Stimulated activated CD4-positive, alpha-beta T cell treated with anti-CD3 and anti-CD28 coated beads, Interleukin-1b, Interleukin-23, amount 100 ng/mL, for 1 hour (primary cell): ENCODE results near the gene DTX1.

Source experiments
- DNase-seq, 2 donors: peaks; one replicate each; pipeline ENCODE4 v3.0.0-alpha.2; 2020; ENCODE audit warnings: low read depth in 2 of 2

DTX1 gene

DNA sequence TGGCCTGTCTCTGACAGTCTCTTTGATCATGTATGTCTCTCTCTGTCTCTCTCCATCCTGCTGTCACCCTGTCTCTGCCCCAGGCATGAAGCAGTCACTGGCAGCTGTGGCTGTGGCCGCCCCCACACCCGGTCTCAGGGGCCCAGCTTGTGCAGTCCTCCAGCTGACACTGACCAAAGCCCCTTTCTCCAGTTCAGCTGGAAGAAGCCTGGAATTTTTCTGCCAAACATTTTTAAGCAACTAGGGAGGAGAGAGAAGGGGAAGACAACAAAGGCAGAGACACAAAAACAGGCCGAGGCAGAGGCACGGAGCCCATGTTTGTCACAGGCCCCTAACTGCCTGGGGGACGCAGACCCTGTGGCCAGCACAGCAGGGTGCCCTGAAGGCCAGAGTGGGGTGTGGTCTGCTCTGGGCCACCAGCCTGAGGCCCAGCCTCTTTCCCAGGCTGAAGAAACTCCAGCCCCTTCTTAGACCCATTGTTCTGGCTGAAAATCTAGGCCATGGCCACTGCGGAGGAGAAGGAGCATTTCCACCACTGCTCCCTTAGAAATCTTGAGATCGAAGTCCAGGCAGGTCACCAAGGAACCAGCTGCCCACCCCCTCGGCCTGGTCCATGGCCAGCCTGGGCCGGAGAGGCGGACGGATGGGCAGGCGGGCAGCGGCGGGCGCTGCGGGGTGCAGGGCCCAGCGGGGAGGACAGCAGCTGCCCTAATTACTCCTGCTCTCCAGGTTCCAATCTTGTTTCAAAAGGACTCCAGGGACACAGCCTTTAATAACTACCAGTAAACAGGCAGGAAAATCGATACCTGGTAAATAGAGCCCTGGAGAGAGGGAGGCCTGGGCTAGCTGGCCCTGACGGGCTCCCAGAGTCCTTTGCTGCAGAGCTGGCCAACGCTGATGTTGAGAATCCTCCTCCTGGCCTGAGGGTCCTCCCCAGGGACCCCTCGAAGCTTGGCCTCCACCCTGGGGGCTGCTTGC, 14.9 kb downstream of the DTX1 start:
- no peak for DNase-seq

DNA sequence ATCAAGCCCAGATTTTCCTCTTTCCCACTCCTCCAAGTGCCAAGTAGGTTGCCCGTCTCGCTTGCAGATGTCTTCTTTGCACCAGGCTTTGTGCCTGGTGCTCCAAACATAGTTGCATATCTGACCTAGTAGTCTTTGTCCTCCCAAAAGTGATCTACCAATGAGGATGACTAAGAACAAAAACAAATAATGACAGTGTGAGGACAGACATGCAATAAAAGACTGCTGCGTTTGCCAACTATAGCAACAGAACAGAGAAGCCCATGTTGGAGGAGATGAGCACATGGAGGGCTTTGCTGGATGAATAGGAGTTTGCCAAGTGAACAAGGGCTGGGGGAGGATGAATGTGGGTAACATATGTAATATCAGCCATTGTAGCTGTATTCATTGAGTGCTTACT, 15.6 kb downstream of the DTX1 start:
- no peak for DNase-seq

DNA sequence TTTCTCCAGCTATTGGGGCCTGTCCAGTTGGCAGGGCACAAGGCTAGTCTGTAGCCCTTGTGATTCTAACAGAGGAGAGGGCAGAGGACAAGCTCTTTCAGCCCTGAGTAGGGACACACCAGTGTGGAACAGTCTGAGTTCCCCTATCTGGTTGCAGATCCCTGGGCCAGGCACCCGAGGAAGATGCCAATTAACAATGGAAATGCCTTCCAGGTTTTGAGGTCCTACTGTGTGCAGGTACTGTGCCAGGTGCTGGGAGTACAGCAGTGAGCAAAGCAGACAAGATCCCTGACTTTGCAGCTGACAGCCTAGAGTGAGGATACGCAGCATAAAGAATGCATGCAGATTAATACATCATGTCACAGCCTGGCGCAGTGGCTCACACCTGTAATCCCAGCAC, 17.1 kb downstream of the DTX1 start:
- DNase-seq: no peak

DNA sequence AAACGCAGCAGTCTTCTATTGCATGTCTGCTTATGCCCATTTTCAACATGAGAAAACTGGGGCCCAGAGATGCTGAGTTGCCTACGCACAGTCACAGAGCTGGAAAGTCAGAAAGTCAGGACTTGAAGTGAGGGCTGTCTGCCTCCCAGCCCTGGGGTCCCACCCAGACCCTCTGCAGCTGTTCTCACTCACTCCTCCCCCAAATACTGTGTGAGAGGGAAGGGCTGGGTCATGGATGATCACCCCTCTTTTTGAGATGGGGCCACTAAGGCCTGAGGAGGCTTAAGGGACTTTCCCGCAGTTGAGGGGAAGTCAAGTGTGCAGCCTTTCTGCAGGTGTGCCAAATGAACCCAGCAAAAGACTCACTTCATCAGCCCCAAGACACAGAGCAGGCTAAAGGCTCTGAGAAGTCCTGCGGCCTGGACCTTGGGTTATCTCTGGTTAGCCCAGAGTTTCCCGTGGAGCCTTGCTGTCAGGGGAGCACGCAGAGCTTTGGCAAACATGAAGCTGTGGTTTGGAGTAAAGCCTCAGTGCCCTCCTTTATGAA, 18.7 kb downstream of the DTX1 start:
- no peak for DNase-seq

DNA sequence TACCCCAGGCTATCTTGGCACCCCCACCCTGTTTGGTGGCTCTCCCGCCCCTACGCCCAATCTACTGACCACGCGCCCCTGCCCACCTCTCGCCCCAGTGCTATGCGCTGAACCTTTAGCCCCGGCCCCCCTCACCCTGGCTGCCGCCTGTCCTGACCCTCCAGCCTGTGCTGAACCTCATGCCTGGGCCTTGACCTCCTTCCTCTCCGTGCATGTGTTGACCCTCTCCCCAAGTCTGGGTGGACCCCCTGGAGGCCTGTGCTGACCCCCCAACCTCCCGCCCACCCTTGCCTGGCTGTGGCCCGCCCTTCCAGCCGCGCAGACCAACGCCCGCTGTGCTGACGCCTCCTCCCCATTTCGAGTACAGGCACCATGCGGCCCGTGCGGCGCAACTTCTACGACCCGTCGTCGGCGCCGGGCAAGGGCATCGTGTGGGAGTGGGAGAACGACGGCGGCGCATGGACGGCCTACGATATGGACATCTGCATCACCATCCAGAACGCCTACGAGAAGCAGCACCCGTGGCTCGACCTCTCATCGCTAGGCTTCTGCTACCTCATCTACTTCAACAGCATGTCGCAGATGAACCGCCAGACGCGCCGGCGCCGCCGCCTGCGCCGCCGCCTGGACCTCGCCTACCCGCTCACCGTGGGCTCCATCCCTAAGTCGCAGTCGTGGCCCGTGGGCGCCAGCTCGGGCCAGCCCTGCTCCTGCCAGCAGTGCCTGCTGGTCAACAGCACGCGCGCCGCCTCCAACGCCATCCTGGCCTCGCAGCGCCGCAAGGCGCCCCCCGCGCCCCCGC, 20.7 kb downstream of the DTX1 start:
- DNase-seq: no peak

DNA sequence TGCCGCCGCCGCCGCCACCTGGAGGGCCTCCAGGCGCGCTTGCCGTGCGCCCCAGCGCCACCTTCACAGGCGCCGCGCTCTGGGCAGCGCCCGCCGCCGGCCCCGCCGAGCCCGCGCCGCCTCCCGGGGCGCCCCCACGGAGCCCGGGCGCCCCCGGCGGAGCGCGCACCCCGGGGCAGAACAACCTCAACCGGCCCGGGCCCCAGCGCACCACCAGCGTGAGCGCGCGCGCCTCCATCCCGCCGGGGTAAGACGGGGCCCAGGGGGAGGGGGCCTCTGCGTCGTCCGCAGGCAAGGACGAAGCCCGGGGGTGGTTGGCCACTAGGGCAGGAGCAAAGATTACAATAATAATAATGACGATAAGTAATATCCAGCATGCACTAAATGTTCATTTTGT, 21.3 kb downstream of the DTX1 start:
- DNase-seq: no peak

DNA sequence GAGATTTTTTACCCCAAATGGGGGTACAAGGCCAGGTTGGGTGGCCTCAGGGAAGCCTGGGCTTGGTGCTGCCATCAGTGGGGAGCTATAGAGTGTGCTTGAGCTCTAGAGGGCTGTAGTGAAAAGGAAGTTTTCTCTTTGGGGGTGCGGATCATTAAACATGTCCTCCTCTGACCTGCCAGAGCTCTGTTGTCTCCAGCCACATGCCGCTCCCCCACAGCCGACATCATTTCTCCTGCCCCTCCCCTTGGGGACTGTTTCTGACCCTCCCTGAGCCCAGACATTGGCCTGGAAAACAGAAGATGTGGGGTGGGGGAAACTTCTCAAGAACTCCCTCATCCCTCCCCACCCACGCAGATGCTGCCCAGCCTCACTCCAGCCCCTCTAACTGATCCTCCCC, 25.3 kb downstream of the DTX1 start:
- DNase-seq: no peak

DNA sequence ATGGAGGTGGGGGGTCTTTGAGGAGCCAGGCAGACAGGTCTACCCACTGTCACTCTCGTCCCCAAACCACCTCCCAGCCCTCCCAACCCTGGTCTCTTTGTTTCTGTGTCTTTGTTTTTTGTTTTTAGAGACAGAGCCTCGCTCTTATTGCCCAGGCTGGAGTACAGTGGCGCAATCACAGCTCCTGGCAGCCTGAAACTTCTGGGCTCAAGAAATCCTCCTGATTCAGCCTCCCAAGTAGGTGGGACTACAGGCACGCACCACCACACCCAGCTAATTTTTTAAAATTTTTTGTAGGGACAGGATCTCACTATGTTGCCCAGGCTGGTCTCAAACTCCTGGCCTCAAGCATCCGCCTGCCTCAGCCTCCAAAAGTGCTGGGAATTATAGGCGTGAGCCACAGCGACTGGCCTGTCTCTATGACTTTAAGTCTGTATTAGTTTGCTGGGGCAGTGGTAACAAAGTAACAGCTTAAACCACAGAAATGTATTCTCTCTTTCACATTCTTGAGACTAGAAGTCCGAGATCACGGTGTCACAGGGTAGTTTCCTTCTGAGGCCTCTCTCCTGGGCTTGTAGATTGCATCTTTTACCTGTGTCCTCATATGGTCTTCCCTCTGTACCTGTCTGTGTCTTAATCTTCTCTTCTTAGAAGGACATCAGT, 26.1 kb downstream of the DTX1 start:
- no peak for DNase-seq

DNA sequence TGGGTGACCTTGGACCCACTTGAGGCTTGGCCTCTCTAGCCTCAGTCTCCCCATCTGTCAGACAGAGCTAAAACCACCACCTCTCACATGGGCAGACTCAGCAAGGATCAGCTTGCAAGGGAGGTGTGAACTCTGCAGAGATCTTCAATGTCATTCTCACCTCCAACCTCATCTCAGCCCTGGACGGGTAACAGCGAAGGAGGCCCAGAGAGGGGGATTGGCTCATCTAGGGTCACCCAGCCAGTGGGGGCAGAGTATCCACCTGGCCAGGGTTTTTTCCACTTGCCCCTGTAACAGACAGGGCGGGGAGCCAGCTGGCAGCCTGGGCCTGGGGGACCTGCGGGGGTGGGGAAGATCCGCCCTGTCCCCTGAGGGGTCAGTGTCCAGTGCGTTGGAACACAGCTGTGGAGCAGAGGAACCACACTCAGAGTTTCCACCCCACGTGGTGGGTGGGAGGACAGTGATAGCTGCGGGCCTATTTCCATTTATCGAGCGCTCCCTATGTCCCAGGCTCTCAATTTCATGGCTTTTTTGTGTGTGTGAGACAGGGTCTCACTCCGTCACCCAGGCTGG, 27.4 kb downstream of the DTX1 start:
- DNase-seq: no peak

DNA sequence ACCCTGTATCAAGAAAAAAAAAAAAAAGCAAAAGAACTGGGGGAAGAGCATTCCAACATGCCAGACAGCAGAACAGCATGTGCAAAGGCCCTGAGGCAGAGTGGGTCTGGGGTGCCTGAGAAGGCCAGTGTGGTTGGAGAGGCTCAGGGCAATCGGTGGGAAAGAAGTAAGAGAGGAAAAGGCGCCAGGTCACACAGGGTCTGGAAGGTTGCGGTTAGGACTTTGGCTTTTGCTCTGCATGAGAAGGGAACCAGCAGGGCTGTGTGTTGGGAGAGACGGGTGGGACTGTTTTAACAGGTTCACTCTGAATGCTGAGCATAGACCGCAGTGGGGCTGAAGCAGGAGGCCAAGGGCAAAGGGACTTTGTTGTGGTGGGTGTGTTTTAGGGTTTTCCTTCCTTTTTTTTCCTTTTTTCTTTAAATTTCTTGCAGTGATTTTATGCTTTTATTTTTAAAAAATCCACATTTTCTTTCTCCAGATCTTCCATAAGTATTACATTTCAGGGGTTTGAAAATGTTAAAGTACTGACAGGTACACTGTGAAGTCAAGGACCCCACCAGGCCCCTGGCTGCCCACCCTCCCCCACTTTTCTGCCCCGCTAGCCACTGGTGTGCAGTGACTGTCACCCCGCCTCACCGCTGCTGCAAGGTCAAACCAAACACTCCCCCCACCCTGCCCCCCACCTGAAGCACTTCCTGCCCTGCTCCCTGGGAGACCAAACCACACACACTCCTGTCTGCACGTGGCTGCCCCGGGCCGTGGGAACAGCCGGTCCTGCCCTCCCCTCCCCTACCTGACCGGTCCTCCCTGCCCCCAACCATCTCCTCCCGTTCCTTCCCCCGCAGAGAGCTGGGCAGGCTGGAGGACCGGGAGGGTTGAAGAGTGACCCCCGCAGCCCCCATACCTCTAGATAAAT, 30.0 kb downstream of the DTX1 start:
- DNase-seq: no peak

DNA sequence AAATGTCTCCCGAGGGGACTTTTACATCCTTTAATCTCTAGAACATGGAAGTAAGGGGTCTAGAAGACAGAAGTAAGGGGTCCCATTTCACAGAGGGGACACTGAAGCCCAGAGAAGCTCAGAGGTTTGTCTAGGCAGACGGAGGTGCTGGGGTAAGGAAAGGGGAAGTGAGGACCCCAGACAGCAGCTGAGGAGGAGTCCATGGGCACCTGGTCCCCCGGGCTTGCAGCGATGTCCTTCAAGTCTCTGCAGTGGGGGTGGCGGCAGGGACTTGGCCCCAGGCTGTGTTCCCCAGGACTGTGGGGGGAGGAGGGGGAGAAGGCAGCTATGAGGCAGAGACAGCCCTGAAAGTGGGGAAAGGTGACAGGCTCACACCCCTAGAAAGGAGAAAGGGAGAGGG, 30.7 kb downstream of the DTX1 start:
- no peak for DNase-seq

DNA sequence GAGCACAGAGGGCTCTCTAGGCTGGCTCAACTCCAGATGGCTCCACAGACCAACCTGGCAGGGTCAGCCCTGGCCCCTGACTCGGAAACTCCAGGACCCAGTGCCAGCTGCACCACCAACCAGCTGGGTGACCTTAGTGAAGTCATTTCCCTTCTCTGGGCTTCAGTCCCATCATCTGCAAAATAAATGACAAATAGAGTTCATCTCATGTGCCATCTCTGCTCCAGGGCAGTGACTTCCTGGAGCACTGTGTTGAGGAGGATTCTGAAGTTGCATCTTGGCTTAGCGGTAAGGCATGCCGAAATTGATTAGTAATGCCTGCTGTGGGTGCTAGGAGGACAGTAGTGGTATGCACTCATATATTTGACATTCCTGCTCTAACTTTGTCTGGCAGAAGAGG, 31.5 kb downstream of the DTX1 start:
- no peak for DNase-seq

DNA sequence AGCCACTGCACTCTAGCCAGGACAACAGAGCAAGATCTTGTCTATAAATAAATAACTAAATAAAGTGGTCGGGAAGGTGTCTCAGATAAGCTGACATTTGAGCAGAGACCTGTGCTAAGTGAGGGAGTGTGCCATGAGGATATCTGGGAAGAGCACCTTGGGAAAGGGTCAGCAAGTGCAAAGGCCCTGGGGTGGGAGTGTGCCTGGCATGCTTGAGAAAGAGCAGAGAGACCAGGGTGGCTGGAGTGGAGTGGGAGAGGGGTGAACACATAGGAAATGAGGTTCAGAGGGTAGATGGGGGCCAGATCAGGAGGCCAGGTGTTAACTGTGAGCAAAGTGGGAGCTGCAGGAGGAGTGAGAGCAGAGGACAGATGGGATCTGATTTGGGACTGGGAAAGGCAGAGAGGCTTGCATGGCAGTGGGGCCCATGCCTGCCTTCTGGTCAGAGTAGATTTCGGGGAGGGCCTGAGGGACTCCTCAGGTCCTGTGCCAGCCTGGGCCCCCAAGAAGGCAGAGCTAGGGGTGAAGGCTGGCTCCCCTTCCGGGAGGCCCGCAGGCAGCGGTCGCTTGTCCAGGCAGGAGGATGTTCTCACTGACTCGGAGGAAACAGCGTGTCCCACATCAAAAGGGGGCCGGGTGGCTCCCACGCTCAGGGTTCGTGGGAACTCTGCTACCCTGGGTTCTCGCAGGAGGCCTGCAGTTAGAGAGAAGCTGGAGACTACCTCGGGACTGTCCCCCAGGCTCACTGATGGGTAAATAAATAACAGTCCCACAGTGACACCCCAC, 32.6 kb downstream of the DTX1 start:
- DNase-seq: peak in 1 of 2 donors; percentile 29

DNA sequence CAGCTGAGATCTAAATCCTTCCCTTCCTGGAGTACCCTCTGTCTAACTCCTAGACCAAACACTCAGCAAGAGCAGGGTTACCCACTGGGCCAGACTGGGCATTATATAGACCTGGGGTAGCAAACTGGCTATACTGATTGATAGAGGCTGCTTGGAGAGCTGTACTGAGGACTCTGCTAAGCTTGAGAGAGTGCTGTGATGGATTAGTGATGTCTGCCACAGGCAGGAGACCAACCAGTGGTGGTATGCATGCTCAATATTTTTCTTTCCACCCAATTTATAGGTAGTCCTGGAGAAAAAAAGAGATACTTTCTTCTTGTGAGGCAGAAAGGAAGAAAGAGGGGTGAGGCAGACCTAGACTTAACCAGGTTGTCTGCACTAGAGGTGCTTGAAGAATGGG, 33.3 kb downstream of the DTX1 start:
- DNase-seq: no peak

DNA sequence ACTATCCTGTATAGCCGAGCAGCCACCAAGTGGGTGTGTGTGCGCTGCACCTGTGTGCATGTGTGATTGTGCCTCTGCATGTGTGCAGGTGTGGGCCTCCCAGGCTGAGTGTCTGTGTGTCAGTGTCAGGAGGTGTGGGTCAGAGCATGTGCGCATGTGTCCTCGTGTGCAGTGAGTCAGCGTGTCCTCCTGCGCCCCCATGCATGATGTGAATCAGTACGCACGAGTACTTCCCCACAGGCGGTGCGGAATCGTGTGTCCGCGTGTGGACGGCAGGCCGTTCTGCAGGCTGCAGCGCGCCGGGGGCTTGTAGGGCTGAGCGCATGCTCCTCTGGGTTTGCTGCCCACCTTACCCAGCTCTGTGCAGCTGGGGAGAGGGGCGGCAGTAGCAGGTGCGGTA, 34.2 kb downstream of the DTX1 start:
- no peak for DNase-seq

DNA sequence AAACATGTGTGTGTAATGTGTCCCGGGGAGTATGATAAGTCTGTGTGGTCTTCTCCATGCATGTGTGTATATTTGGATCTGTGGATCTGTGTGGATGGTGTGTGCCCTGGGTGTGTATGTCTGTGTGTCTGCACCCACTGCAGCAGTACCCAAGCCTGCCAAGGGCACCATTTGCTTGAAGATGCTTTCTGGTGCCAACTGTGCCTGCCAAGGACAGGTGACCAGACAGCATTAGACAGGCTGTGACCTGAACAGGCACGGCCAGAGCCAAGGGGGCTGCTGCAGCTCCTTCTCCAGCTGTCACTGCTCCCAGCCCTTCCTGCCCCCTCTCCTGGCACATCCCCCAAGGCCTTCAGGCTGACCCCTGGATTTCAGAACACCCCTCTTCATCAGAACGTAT, 35.0 kb downstream of the DTX1 start:
- DNase-seq: no peak

DNA sequence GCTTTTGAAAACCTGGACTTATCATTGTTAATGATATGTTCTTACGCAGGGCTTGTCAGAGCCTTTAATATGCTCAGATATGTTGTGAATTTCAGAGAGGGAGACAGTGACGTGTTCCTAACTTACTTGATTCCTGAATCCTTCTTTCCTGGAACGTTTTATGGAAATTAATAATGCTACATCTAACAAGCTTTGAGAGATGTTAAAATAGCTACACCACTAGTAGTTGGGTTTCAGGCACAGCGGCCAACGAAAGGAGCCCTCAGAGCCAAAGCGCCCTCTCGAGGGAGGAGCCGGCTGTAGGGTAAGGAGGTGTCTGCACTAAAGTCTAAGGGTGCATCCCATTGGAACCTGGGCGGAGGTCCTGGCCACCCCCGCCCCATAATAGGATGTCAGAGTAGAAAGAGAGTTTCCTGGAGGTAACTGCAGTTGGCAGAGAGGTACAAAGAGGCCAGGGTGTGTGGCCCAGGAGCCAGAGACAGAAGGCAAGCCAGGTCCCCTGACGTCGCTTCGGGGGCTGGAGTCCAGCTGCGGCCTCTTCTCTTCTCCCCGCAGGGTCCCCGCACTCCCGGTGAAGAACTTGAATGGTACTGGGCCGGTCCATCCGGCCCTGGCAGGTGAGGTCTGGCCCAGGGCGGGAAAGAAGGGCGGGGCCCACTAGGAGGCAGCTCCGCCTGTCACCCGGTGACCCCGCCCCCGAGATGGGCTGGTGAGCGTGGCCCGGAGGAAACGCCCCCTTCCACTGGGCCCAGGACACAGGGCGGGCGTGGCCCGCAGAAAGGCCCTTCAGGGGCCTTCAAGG, 36.3 kb downstream of the DTX1 start:
- no peak for DNase-seq

DNA sequence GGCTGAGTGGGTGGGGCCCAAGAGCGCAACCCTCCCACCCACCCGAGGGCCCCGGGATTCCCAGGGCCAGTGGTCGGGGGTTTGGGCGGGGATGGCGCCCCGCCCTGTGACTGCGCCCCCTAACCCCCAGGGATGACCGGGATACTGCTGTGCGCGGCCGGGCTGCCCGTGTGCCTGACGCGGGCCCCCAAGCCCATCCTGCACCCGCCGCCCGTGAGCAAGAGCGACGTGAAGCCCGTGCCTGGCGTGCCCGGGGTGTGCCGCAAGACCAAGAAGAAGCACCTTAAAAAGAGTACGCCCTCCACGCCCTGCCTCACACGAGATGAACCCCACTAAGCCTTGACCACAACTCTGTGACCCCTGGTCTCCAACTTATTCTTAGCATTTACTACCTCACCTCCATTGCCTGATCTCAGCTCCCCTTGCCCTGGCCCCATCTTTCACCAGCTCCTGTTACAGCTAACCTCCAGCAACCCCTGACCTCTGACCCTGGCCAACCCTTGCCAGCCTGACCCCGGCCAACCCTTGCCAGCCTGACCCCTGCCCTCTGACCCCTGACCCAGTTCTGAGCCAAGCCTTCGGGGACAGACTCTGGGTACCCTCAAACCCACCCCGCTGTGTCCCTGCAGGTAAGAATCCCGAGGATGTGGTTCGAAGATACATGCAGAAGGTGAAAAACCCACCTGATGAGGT, 37.0 kb downstream of the DTX1 start:
- DNase-seq: no peak
